B cell (primary cell): ENCODE measurements around the gene LRRC45.

Experiments
- EZH2 ChIP-seq: IDR thresholded peaks from 2 replicates; pipeline ENCODE4 v1.6.1; 2012; ENCODE audit warnings: borderline replicate concordance, low read depth, mild to moderate bottlenecking, moderate library complexity, low read length; ENCODE audit not compliant: insufficient read depth, poor library complexity, severe bottlenecking
- TF ChIP-seq, protein P1 (sequence below): fragments of 200-600 bp; IDR thresholded peaks from one replicate; pipeline ENCODE4 v1.8.0; 2022; ENCODE audit warnings: antibody characterized with exemption, mild to moderate bottlenecking

DNA sequence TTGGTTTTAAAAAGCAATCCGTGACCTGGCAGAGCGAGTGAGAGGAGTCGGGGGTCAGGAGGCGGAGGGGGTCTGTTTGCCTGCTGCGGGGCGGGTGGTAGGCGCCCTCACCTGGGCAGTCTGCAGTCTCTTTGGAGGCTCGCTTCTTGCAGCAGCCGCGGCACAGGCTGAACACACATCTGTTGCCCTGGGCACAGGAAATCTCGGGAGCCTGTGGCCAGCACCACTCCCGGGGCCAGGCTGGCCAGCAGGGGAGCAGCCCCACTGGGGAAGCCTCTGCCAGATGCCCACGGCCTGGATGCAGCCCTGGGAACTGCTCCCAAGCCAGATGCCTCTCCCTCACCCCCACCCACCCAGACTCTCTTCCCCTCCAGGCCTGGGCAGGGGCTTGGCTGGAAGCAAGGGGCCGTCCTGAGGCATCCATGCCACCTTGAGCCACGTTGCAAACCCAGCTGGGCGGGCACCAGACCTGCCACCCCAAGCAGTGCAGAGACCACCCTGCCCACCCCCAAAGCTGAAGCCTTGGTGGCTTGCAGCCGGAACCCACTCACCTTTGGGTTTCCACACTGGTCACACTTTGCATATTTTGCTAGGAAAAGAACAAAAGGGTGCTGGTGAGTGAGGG lies 35.2 kb downstream of the LRRC45 start:
- TF ChIP-seq, protein P1, sequence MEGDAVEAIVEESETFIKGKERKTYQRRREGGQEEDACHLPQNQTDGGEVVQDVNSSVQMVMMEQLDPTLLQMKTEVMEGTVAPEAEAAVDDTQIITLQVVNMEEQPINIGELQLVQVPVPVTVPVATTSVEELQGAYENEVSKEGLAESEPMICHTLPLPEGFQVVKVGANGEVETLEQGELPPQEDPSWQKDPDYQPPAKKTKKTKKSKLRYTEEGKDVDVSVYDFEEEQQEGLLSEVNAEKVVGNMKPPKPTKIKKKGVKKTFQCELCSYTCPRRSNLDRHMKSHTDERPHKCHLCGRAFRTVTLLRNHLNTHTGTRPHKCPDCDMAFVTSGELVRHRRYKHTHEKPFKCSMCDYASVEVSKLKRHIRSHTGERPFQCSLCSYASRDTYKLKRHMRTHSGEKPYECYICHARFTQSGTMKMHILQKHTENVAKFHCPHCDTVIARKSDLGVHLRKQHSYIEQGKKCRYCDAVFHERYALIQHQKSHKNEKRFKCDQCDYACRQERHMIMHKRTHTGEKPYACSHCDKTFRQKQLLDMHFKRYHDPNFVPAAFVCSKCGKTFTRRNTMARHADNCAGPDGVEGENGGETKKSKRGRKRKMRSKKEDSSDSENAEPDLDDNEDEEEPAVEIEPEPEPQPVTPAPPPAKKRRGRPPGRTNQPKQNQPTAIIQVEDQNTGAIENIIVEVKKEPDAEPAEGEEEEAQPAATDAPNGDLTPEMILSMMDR = no peak
- TF ChIP-seq EZH2 = no peak
